Caki2 (cell line): ENCODE measurements around the gene NOX4. TPM values are rescaled to one million over a fixed set of nuclear protein-coding genes. Genes with fewer than 3 reads are reported as not detected.
"Not testable (repeated sequence)": the region's sequence is repeated elsewhere in the genome, so short reads cannot be mapped to it uniquely, and the experiment has no call there.

Experiments
- DNase-seq: peaks from one replicate; pipeline ENCODE4 v3.0.0-alpha.2; 2015; ENCODE audit warnings: low read depth
- in situ Hi-C: cut with HindIII; loops from 2 replicates; pipeline ENCODE4 v1.10.0; 2016; ENCODE audit warnings: low sequenced_read_pairs, low pct_unique_long_range_greater_than_20kb, mixed read lengths
- total RNA-seq: library from RNA; depleted of rRNA; stranded (reverse); fragments of >200 nt; shearing (Covaris generic); gene quantifications from 2 replicates; pipeline ENCODE4 v1.2.3, GENCODE V29; 2014; ENCODE audit warnings: low replicate concordance

Gene NOX4
- total RNA-seq, 1 experiment from 2014 or later: not detected

GRCh38 chr11:89411112-89411511 lies 80.1 kb downstream of the NOX4 start:
- DNase-seq, in situ Hi-C loops: not testable (repeated sequence)

DNA sequence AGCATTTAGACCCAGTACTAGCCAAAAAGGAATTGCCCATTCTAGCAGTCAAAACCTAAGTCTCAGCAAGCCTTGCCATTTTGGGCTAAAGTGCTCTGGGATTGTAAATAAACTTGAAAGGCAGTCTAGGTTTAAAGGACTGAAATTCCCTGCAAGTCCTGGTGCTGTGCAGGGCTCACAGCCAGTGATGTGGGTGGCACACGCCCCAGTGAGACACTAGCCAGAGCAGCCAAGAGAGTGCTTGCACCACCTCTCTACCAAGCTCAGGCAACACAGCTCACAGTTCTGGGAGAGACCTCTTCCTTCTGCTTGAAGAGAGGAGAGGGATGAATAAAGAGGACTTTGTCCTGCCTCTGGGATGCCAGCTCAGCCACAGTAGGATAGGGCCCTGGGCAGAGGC lies 80.5 kb downstream of the NOX4 start:
- in situ Hi-C loops: not testable (repeated sequence)

GRCh38 chr11:89408441-89408840 lies 82.7 kb downstream of the NOX4 start:
- DNase-seq, in situ Hi-C loops: not testable (repeated sequence)

More for the DNA sequence above, 80.5 kb downstream of the NOX4 start:
- DNase-seq: not testable (repeated sequence)

GRCh38 chr11:89405629-89406028 lies 85.5 kb downstream of the NOX4 start:
- DNase-seq: peak; percentile 10
- in situ Hi-C loops: no loop called here

DNA sequence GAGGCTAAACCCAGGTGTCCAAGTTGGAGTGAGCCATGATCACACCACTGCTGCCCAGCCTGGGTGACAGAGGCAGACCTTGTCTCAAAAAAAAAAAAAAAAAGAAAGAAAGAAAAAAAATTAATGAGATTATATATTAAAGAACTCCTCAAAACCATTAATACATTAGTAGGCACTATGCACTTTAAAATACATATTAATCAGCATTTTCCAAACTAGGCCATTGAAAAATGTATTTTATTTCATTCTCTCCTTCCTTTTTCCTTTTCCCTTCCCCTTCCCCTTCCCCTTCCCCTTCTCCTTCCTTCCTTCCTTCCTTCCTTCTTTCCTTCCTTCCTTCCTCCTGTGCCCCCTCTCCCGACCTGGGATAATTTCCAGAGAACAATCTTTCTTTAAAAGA lies 99.5 kb downstream of the NOX4 start:
- in situ Hi-C loops, DNase-seq: not testable (repeated sequence)

GRCh38 chr11:89387501-89387900 lies 103.7 kb downstream of the NOX4 start:
- in situ Hi-C loops, DNase-seq: not testable (repeated sequence)

DNA sequence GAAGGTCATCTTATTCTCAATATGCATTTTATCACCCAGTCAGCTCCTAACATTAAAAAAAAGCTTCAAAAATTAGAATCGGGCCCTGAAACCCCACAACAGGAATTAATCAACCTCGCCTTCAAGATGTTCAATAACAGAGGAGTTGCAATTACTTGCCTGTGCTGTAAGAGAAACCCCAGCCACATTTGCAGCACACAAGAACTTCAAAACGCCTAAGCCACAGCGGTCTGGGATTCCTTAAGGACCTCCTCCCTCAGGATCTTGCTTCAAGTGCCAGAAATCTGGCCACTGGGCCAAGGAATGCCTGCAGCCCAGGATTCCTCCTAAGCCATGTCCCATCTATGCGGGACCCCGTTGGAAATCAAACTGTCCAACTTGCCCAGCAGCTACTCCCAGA lies 108.2 kb downstream of the NOX4 start:
- DNase-seq, in situ Hi-C loops: not testable (repeated sequence)

DNA sequence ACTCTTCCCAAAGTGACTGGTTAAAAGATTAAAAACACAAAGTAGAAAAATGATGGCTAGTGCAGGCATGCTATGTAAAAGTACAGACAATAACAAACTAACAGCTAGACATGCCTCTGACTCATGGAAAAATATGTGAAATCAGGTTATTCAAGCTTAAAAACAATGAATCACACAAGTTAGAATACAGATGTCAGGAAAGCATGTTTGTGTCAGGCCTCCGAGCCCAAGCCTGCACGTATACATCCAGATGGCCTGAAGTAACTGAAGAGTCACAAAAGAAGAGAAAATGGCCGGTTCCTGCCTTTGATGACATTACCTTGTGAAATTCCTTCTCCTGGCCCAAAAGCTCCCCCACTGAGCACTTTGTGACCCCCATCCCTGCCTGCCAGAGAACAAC lies 110.1 kb downstream of the NOX4 start:
- in situ Hi-C loops: no loop called here

GRCh38 chr11:89379976-89380771 lies 111.0 kb downstream of the NOX4 start:
- DNase-seq, in situ Hi-C loops: not testable (repeated sequence)

More for the DNA sequence above, 110.1 kb downstream of the NOX4 start:
- DNase-seq: peak; percentile 62

- in situ Hi-C loops, DNase-seq: not testable (repeated sequence)
Measured at GRCh38 chr11:89378986-89379385, 112.2 kb downstream of the NOX4 start.

DNA sequence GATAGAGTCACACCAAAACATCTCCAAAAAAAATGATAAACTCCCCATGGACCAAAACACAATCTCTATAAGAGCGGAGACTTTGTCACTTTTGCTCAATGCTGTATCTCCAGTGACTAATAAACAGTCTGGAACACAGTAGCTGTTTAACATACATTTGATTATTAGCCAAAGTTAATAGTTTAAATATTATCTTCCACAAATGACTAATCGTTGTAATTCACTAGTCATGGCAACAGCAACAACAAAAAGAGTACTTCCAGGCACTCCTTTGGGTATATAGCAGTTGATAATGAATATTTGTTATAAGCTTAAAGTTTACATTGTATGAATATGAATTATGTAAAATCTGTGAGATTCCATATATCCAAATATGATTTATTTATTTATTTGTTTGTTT lies 121.8 kb downstream of the NOX4 start:
- peak; percentile 6 for DNase-seq
- in situ Hi-C loops: not testable (repeated sequence)

DNA sequence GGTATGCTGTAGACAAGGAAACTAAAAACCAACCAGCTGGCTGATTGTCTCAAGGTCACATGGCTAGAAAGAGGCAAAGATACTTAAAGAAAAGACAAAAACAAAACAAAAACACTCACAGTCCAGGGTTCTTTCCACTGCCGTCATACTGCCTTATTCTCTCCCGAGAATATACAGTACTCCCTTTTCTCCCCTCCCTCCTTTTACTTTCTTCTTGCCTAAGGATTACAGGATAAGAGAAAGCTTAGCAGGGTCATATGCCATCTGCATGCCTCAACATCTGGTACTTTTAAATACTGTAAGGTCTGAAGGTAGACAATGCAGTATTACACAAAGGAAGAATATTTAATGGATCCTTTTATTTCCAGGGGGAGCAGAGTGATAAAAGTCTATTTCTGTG lies 126.3 kb downstream of the NOX4 start:
- DNase-seq, in situ Hi-C loops: not testable (repeated sequence)

DNA sequence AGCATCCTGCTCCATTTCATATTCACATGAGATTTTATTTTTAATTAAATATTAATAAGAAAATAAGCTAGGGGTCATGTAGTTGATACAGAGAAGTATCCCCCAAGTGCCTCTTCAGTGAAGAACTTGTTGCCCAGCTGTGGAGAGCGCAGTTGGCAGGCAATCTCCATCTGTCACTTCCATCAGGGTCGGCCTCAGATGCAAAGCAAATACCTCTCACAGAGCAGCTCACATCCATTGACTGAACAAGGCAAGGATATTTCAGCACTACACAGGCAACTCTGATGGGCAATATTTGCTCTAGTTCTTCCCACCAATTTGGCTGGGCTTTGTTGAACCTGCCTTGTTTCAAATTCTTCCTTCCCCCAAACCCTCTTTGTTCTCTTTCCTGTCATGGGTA lies 129.4 kb downstream of the NOX4 start:
- in situ Hi-C loops: no loop called here
- DNase-seq: no peak

DNA sequence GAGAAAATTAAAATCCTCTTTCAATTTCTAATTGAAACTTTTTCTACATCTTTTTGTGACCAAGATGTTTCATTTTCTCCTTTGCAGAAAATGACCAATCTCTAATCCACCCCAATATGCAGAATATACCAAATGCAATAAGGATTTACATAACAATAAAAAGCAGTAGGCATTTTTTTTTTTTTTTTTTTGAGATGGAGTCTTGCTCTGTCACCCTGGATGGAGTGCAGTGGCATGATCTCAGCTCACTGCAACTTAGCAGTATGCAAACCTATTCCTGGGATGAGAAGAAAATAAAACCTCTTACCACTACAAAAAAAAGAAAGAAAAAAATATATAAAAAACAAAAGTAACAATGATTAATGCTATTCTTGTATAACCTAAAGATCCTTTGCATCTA lies 132.0 kb downstream of the NOX4 start:
- in situ Hi-C loops, DNase-seq: not testable (repeated sequence)

- in situ Hi-C loops: no loop called here
- no peak for DNase-seq
Measured at GRCh38 chr11:89358761-89359160, 132.4 kb downstream of the NOX4 start.

- no peak for DNase-seq
- in situ Hi-C loops: no loop called here
Measured at GRCh38 chr11:89355646-89356045, 135.5 kb downstream of the NOX4 start.

- DNase-seq, in situ Hi-C loops: not testable (repeated sequence)
Measured at GRCh38 chr11:89354513-89354912, 136.7 kb downstream of the NOX4 start.

- no peak for DNase-seq
- in situ Hi-C loops: no loop called here
Measured at GRCh38 chr11:89347071-89347470, 144.1 kb downstream of the NOX4 start.

- DNase-seq: no peak
- in situ Hi-C loops: no loop called here
Measured at GRCh38 chr11:89346601-89347000, 144.6 kb downstream of the NOX4 start.
